Glutamatergic neuron (in vitro differentiated cells): ENCODE data around the gene AGPAT1. TPM values are rescaled to one million over a fixed set of nuclear protein-coding genes. Genes with fewer than 3 reads are reported as not detected.
A peak's percentile ranks its signal among the peaks of the same experiment; 100 is the strongest.
"Not testable (repeated sequence)": the region's sequence is repeated elsewhere in the genome, so short reads cannot be mapped to it uniquely, and the experiment has no call there.

Experiments used
- DNase-seq: peaks from one replicate; pipeline ENCODE4 v3.0.0; 2022
- H3K27ac Mint-ChIP-seq: one replicate; pipeline ENCODE4 v1.8.0; 2020; ENCODE audit warnings: mild to moderate bottlenecking, mixed read lengths, inconsistent platforms; ENCODE audit not compliant: unreplicated experiment
- H3K27me3 Mint-ChIP-seq: one replicate; pipeline ENCODE4 v1.8.0; 2020; ENCODE audit warnings: mild to moderate bottlenecking, moderate library complexity, mixed read lengths, inconsistent platforms; ENCODE audit not compliant: unreplicated experiment
- H3K36me3 Mint-ChIP-seq: one replicate; pipeline ENCODE4 v1.8.0; 2020; ENCODE audit warnings: mild to moderate bottlenecking, mixed read lengths, inconsistent platforms; ENCODE audit not compliant: unreplicated experiment
- H3K4me1 Mint-ChIP-seq: one replicate; pipeline ENCODE4 v1.8.0; 2020; ENCODE audit warnings: mild to moderate bottlenecking, low read depth, mixed read lengths, inconsistent platforms; ENCODE audit not compliant: unreplicated experiment
- H3K4me3 Mint-ChIP-seq: one replicate; pipeline ENCODE4 v1.8.0; 2020; ENCODE audit warnings: mild to moderate bottlenecking, mixed read lengths, inconsistent platforms; ENCODE audit not compliant: unreplicated experiment
- H3K9me3 Mint-ChIP-seq: one replicate; pipeline ENCODE4 v1.8.0; 2020; ENCODE audit warnings: mild to moderate bottlenecking, moderate library complexity, mixed read lengths, inconsistent platforms; ENCODE audit not compliant: unreplicated experiment
- CTCF ChIP-seq: fragments of 200-600 bp; sonication (generic); IDR thresholded peaks from one replicate; pipeline ENCODE4 v1.5.0; 2021; ENCODE audit not compliant: partially characterized antibody, unreplicated experiment
- total RNA-seq: library from RNA; stranded (reverse); fragmentation: NEBNext Ultra II Directional; extraction: Animal tissue kit (Norgen Biotek cat#: 25700); gene quantifications from one replicate; pipeline ENCODE4 v1.2.1, GENCODE V29; 2021; ENCODE audit not compliant: unreplicated experiment

AGPAT1 gene
- total RNA-seq, 1 donor from 2014 or later, result 136 TPM

- Mint-ChIP-seq H3K4me3 (no peak overlapping the region), H3K27me3 (peaks cover 24% of the 10 kb centered on the region), H3K4me1 (peaks cover 20% of the 10 kb centered on the region), H3K9me3 (peaks cover 11% of the 10 kb centered on the region), H3K36me3 (no peaks in the 10 kb centered on the region), H3K27ac (no peak overlapping the region)
- TF ChIP-seq CTCF, result no peak
- DNase-seq, result no peak
Observed at GRCh38 chr6:32147401-32148132, 28.3 kb downstream of the AGPAT1 start.

GRCh38 chr6:32146687-32147086, 29.2 kb downstream of the AGPAT1 start:
- DNase-seq, result no peak
- no peak overlapping the region for H3K27ac Mint-ChIP-seq
- H3K4me3 Mint-ChIP-seq, result no peak overlapping the region

GRCh38 chr6:32146287-32146686, 29.6 kb downstream of the AGPAT1 start:
- TF ChIP-seq CTCF, result no peak
- Mint-ChIP-seq H3K4me3 (peak overlapping the region; percentile 17), H3K9me3 (peaks cover 9% of the 10 kb centered on the region), H3K4me1 (peaks cover 14% of the 10 kb centered on the region), H3K27ac (peak overlapping the region; percentile 19), H3K27me3 (peaks cover 29% of the 10 kb centered on the region), H3K36me3 (no peaks in the 10 kb centered on the region)
- no peak for DNase-seq

More at GRCh38 chr6:32146687-32147086, 29.2 kb downstream of the AGPAT1 start:
- TF ChIP-seq CTCF, result no peak
- Mint-ChIP-seq H3K9me3 (peaks cover 11% of the 10 kb centered on the region), H3K27me3 (peaks cover 27% of the 10 kb centered on the region), H3K4me1 (peaks cover 14% of the 10 kb centered on the region), H3K36me3 (no peaks in the 10 kb centered on the region)

GRCh38 chr6:32144238-32144637, 31.6 kb downstream of the AGPAT1 start:
- not testable (repeated sequence) for H3K27ac Mint-ChIP-seq, H3K4me3 Mint-ChIP-seq, H3K9me3 Mint-ChIP-seq, DNase-seq, H3K4me1 Mint-ChIP-seq, H3K36me3 Mint-ChIP-seq
- H3K27me3 Mint-ChIP-seq, result peaks cover 22% of the 10 kb centered on the region

GRCh38 chr6:32140420-32141046, 35.4 kb downstream of the AGPAT1 start:
- no peak for DNase-seq
- Mint-ChIP-seq H3K36me3 (no peaks in the 10 kb centered on the region), H3K27ac (no peak overlapping the region), H3K4me1 (no peaks in the 10 kb centered on the region), H3K4me3 (no peak overlapping the region), H3K9me3 (no peaks in the 10 kb centered on the region), H3K27me3 (peaks cover 14% of the 10 kb centered on the region)
- no peak for TF ChIP-seq CTCF
